HL-60 (cell line): ENCODE measurements around the gene PAPOLG.
A peak's percentile ranks its signal among the peaks of the same experiment; 100 is the strongest.

Experiments used
- DNase-seq, 2 experiments: peaks; one replicate each; pipeline ENCODE4 v3.0.0-alpha.2; 2010 to 2020; ENCODE audit warnings: low read depth in 1 of 2, low spot score in 1 of 2
- H3K27ac ChIP-seq: fragments of 250-450 bp; sonication (Bioruptor Pico); replicated peaks from 2 replicates; pipeline ENCODE4 v1.5.1; 2020; ENCODE audit warnings: mild to moderate bottlenecking, moderate library complexity
- H3K27me3 ChIP-seq: fragments of 250-450 bp; sonication (Bioruptor Pico); 2 replicates; pipeline ENCODE4 v1.5.1; 2021; ENCODE audit warnings: mild to moderate bottlenecking, moderate library complexity; ENCODE audit not compliant: insufficient read depth, poor library complexity, severe bottlenecking
- H3K4me3 ChIP-seq: replicated peaks from 2 replicates; pipeline ENCODE4 v1.5.1; 2011; ENCODE audit warnings: mild to moderate bottlenecking, control low read depth, low read length; ENCODE audit not compliant: insufficient read depth
- GABPA ChIP-seq: IDR thresholded peaks from 2 replicates; pipeline ENCODE4 v1.6.1; 2012; ENCODE audit warnings: low read depth
- POLR2AphosphoS5 ChIP-seq: IDR thresholded peaks from 2 replicates; pipeline ENCODE4 v1.6.1; 2012; ENCODE audit warnings: low read depth
- SPI1 ChIP-seq: IDR thresholded peaks from 2 replicates; pipeline ENCODE4 v1.6.1; 2012; ENCODE audit warnings: low read depth, mild to moderate bottlenecking, borderline replicate concordance
- TF ChIP-seq, protein P1 (sequence below): IDR thresholded peaks from one replicate; pipeline ENCODE4 v1.5.1; 2011; ENCODE audit warnings: low read length, control low read depth, inconsistent platforms; ENCODE audit not compliant: insufficient read depth
- TF ChIP-seq, protein P2 (sequence below): IDR thresholded peaks from 2 replicates; pipeline ENCODE4 v1.6.1; 2012; ENCODE audit warnings: low read depth; ENCODE audit not compliant: insufficient replicate concordance

The PAPOLG gene

DNA sequence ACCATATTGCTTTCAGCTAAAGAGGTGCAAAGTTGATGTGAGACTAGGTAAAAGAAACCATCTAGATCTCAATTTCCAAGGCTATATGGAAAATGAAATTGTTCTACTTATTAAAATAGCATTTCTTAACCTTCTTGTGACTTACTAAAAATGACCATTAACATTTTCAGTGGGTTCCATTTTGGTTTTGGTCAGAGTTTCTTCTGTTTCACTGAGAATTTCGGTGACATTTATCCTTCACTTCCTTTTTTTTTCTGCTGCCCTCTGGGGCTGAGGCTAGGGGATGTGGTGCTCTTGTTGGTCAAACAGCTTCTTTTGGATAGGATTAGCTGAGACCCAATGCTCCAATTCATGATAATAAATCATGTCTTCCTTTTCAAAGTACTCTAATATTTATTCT is 81.1 kb downstream of the PAPOLG start:
- Histone ChIP-seq H3K4me3 (no peak overlapping the region), H3K27me3 (no peaks in the 10 kb centered on the region), H3K27ac (no peak overlapping the region)
- TF ChIP-seq SPI1 (peak; percentile 85), GABPA (no peak), POLR2AphosphoS5 (no peak)
- TF ChIP-seq, protein P1, sequence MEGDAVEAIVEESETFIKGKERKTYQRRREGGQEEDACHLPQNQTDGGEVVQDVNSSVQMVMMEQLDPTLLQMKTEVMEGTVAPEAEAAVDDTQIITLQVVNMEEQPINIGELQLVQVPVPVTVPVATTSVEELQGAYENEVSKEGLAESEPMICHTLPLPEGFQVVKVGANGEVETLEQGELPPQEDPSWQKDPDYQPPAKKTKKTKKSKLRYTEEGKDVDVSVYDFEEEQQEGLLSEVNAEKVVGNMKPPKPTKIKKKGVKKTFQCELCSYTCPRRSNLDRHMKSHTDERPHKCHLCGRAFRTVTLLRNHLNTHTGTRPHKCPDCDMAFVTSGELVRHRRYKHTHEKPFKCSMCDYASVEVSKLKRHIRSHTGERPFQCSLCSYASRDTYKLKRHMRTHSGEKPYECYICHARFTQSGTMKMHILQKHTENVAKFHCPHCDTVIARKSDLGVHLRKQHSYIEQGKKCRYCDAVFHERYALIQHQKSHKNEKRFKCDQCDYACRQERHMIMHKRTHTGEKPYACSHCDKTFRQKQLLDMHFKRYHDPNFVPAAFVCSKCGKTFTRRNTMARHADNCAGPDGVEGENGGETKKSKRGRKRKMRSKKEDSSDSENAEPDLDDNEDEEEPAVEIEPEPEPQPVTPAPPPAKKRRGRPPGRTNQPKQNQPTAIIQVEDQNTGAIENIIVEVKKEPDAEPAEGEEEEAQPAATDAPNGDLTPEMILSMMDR = no peak
- TF ChIP-seq, protein P2, sequence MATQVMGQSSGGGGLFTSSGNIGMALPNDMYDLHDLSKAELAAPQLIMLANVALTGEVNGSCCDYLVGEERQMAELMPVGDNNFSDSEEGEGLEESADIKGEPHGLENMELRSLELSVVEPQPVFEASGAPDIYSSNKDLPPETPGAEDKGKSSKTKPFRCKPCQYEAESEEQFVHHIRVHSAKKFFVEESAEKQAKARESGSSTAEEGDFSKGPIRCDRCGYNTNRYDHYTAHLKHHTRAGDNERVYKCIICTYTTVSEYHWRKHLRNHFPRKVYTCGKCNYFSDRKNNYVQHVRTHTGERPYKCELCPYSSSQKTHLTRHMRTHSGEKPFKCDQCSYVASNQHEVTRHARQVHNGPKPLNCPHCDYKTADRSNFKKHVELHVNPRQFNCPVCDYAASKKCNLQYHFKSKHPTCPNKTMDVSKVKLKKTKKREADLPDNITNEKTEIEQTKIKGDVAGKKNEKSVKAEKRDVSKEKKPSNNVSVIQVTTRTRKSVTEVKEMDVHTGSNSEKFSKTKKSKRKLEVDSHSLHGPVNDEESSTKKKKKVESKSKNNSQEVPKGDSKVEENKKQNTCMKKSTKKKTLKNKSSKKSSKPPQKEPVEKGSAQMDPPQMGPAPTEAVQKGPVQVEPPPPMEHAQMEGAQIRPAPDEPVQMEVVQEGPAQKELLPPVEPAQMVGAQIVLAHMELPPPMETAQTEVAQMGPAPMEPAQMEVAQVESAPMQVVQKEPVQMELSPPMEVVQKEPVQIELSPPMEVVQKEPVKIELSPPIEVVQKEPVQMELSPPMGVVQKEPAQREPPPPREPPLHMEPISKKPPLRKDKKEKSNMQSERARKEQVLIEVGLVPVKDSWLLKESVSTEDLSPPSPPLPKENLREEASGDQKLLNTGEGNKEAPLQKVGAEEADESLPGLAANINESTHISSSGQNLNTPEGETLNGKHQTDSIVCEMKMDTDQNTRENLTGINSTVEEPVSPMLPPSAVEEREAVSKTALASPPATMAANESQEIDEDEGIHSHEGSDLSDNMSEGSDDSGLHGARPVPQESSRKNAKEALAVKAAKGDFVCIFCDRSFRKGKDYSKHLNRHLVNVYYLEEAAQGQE = no peak
- DNase-seq = no peak

DNA sequence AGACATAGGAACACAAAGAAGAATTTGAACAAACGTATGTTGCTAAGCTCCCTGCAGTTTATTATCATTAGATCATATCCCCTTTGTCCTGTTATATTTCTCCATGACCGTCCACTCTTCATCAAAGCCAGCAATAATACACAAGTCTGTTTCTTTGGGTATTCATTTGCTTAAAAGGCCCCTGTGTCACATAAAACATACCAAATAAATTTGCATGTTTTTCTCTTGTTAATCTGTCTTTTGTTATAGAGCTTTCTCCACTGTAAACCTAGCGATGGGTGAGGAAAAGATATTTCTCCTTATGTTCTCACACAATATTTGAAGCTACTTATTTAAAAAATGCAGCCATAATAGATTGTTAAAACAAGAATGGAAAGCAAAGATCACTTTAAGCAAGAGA is 82.4 kb downstream of the PAPOLG start:
- H3K27ac ChIP-seq = no peak overlapping the region
- TF ChIP-seq SPI1 (no peak), POLR2AphosphoS5 (no peak), GABPA (no peak)
- TF ChIP-seq, protein P2 = no peak
- TF ChIP-seq, protein P1 = no peak
- no peak overlapping the region for H3K4me3 ChIP-seq
- no peak for DNase-seq
- H3K27me3 ChIP-seq = no peaks in the 10 kb centered on the region

DNA sequence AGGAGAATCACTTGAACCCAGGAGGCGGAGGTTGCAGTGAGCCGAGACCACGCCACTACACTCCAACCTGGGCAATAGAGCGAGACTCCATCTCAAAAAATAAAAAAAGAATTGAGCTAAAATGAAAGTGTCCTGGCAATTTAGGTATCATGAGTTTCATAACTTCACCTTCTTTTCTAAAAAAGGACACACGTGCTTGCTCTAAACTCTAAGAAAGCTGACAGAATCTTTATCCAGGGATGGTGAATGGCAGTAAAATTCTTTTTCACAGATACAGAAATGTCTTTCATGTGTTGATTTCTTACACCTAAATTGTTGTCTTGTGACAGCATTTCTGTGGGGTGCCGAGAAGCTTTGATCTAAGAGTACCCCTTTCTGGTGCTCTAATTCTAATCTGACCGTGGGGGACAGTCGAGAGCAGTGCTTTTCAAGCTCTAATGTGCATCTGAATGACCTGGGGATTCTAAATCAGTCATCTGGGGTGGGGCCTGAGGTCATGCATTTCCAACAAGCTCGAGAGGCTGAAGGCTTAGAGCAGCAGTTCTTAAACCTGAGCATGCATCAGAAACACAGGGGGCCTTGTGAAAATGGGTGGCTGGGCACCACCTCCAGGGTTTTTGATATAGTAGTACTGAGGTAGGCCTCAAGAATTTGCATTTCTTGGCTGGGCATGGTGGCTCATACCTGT is 83.2 kb downstream of the PAPOLG start:
- H3K4me3 ChIP-seq = no peak overlapping the region
- no peak for DNase-seq
- H3K27me3 ChIP-seq = no peaks in the 10 kb centered on the region
- H3K27ac ChIP-seq = no peak overlapping the region
- TF ChIP-seq GABPA = no peak

DNA sequence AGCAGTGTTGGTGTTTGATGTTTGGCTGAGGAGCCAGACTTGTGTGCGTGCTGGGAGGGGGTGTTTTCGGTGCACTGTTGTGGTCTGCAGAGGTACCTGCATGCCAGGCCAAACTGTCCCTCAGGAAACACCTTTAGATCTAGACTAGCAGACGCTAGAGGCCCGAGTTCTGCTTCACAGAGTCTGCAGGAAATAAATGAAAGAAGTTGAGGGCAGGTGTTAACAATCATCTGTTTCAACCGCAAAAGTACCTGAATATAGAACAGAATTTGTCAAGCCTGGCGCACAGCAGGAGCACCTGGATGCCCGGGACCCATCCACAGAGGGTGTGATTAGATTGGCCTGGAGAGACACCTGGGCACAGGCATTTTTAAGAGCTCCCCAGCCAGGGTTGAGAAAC is 84.8 kb downstream of the PAPOLG start:
- no peak for DNase-seq
- H3K27ac ChIP-seq = no peak overlapping the region
- TF ChIP-seq SPI1 (no peak), POLR2AphosphoS5 (no peak), GABPA (no peak)
- TF ChIP-seq, protein P2 = no peak
- TF ChIP-seq, protein P1 = no peak
- no peak overlapping the region for H3K4me3 ChIP-seq
- no peaks in the 10 kb centered on the region for H3K27me3 ChIP-seq
